GM18858 (cell line): ENCODE results near the gene MSRB2.
A peak's percentile ranks its signal among the peaks of the same experiment; 100 is the strongest.

Experiments used
- ATAC-seq: cut with Tn5 transposase; IDR thresholded peaks from one replicate; pipeline ENCODE4 v1.9.1; 2021; ENCODE audit not compliant: unreplicated experiment

The MSRB2 gene

DNA sequence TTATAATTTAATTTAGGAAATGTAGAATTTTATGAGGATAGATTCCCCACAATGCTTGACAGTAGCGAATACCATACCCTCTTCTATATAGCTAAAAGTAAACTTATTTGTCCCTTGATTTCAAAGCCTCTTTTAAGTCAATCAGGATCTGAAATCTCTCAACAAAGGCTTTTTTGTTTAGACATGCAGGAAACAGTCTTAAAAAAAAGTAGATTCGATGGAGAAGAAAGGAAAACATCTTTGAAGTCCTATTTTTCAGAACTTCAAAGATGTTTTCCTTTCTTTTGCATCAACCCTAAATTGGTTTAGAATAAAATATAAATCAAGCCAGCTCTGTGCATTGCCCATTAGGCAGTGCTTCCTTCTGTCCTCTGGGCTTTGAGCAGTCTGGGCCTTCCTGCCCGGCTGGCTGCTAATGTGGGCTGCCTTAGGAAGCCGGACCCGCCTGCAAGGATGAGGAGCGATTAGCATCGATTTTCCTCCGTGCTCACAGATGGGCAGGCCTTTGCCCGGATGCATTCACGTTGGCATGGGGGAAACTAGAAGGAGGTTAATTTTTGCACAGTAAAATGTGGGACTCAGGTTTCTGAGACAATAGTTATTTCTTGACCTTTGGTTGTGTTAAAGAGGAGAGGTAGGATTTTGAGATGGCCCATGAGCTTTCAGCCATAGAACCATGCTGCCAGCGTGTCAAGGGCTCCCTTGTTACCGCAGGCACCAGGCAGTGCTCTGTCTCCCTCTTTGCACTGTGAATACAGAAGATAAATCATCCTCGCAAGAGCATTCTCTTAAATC lies 15.5 kb downstream of the MSRB2 start:
- ATAC-seq, result no peak

DNA sequence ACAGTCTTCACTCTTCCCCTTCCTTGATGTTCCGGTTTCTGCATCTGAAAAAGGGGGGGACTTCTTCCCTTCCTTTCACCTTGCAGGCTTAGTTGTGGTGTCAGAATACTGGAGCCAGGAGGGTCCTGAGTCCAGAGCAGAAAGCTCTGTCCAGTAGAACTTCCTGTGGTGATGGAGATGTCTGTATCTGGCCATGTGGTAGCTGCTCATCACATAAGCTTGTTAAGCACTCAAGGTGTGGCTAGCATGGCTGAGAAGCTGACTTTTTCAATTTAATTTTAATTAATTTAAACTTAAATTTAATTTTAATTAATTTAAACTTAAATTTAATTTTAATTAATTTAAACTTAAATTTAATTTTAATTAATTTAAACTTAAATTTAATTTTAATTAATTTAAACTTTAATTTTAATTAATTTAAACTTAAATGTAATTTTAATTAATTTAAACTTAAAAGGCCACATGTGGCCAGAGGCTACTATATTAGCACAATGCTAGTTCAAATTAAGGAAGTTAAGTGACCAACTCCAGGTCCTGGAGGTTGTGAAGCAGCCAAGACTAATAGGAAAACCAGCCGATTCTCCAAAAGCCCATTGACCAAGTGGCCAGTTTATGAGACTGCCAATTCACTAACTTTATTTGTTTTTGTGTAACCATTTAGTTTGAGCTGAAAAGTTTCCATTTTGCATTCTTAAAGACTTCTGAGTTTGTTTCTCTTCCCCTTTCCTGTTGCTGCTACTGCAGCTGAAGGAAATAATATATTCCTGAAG lies 16.3 kb downstream of the MSRB2 start:
- ATAC-seq, result no peak

DNA sequence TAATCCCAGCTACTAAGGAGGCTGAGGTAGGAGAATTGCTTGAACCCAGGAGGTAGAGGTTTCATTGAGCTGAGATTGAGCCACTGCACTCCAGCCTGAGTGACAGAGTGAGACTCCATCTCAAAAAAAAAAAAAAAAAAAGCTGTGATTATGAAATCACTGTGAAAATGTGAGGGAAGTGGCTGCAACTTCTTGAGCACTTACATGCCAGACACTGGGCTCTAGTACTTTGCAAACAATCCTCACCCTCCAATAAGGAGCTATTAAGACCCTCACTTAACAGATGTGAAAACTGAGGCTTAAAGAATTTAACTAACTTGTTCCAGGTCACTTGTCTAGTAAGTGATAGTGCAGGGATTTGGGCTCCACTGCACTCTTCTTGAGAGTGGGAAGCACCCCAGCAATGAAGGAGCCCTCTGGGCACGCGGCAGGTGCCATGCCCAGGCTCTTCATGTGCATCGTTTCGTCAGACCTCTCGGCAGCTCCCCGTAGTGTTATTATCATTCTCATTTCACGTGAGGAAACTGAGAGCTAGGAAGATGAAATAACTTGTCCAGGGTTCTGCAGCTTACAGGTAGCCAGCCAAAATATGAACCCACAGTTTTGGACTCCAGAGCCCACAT lies 19.0 kb downstream of the MSRB2 start:
- ATAC-seq, result no peak

DNA sequence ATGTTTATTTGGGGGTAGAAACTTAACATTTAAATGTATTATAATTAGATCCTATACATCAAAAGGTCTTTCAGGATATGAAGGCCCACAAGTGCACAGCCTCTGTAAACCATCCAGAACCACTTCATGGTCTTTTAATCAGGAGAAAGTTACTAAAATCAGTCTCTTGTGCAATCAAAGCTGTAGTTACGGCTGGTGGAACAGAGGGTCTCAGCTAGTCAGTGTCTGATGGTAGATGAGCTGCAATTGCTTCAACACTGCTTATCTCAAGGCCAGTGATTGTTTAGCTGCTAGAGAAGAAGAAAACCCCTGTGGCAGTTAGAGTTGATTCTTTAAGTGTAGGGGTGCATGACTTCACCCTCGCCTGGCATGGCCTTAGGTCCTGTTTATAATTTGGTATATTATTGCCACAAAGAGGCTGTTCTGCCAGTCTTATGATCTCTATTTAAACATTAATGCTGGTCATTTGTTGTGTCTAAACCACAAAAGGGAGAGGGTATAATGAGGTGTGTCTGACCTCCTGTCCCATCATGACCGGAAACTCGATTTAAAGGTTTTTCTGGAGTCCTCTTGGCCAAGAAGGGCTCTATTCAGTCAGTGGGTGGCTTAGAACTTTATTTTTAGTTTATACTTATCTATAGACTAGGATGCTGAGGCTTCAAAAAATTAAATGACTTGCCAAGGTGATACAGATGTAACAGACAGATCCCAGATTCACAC lies 21.3 kb downstream of the MSRB2 start:
- ATAC-seq, result no peak

DNA sequence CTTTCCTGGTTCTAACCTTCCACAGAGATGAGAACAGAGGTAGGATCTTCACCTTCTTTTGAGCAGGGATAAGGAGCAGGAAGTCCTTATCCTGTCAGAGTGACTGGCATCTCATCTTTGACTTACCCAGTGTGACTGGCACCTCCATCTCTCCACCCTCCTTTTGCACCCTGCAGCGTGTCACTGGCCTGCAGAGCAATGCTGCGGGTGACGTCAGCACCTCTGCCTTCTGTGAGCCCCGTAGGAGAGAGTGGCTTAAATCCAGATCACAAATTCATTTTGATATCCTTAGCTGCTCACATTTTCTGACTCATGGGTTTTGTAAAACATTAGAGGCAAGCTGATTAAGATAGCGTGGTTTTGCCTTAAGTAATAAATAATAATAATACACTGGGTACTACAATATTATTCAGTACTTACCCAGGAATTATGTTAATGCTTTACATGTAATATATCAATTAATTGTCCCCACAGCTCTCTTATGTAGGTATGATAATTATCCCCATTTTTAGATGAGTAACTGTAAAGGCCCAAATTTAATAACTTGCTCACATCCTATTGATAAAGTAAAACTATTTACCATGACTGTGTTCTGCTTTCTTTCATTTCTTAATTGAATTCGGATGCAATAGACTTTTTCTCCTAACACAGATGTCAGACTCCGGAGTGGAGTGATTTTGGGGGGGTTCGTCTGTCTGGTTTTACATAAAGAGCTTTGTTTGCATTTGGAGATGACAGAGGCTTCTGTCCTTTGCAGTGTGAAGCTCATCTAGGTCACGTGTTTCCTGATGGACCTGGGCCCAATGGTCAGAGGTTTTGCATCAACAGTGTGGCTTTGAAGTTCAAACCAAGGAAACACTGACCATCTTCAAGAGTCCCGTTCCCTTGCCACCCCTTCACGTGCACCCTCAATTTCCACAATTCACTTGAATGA lies 24.9 kb downstream of the MSRB2 start:
- no peak for ATAC-seq

DNA sequence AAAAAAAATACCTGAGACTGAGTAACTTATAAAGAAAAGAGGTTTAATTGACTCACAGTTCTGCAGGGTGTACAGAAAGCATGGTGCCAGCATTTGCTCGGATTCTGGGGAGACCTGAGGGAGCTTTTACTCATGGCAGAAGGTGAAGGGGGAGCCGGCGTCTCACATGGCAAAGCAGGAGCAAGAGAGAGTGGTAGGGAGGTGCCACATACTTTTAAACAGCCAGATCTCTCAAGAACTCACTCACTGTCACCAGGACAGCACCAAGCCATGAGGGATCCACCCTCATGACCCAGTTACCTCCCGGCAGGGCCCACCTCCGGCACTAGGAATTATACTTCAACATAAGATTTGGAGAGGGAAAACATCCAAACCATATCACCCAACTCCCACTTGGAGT lies 25.8 kb downstream of the MSRB2 start:
- ATAC-seq, result no peak

DNA sequence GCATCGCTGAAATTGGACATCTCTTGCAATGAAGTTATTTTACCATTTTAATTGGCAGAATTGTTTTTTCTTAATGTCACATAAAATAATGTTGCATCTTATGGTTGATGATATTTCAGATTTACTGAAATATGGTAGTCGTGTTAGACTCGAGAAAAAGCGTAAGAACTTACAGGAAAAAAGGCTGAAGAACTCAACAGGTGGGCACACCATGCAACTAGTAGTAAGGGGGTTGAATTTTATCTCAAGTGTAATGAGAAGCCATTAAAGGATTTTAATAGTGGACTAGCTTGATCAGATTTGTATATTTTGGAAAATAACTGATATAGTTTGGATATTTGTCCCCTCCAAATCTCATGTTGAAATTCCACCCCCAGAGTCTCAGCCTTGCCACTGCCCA lies 41.1 kb downstream of the MSRB2 start:
- no peak for ATAC-seq

DNA sequence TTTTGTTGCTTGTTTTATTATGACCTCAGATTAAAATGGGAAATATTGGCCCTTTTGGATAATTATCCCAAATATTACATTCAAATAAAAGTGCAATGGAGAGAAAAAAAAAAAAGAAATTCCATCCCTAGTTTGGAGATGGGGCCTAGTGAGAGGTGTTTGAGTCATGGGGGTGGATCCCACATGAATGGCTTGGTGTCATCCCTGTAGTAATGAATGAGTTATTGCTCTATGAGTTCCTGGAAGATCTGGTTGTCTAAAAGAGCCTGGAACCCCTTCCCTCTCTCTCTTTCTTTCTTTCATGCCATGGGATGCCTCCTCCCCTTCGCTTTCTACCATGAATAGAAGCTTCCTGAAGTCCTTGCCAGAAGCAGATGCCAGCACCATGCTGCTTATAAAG lies 44.3 kb downstream of the MSRB2 start:
- ATAC-seq, result no peak

DNA sequence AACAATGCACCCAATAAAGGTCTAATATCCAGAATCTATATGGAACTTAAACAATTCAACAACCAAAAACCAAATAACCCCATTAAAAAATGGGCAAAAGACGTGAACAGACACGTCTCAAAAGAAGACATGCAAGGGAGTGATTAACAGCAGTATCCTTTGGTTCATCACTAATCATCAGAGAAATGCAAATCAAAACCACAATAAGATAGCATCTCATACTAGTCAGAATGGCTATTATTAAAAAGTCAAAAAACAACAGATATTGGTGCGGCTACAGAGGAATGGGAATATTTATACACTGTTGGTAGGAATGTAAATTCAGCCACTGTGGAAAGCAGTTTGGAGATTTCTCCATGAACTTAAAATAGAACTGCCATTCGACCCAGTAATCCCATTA lies 46.6 kb downstream of the MSRB2 start:
- ATAC-seq, result no peak

DNA sequence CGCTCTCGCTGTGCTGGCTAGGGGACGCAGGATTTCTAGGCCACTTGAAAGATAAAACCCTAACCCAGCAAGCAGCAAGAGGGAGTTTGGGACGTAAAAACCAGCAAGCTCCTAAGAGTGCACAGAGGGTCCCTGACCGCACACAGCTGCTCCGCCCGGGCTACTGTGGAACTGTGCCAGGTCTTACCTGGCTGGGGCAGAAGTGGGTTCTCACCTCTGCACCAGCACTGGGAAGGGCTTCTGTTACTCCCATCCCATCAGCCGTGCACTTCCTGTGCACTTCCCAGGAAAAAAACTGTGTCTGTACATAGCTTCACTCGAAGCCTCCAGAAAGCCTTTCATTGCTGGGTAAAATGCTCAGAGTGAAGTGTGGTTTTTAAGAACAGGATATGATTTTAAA lies 50.9 kb downstream of the MSRB2 start:
- no peak for ATAC-seq

DNA sequence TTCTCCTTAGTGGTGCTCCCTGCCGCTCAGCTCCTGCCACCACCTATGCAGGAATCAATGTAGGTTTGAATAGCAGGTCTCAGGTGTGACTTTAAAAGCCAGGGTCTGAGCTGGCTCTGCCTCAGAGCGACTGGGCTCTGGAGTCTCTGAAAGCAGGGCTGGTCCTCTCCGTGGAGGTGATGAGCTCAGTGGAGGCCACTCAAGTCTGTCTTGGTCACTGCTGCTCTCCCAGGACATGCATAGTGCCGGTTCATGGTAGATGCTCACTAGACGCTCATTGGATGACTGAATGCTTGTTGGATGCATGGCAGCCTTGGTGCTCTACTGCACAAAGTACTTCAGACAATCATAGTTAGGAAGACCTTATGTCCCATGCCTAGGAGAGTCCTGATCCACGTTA lies 51.7 kb downstream of the MSRB2 start:
- no peak for ATAC-seq

DNA sequence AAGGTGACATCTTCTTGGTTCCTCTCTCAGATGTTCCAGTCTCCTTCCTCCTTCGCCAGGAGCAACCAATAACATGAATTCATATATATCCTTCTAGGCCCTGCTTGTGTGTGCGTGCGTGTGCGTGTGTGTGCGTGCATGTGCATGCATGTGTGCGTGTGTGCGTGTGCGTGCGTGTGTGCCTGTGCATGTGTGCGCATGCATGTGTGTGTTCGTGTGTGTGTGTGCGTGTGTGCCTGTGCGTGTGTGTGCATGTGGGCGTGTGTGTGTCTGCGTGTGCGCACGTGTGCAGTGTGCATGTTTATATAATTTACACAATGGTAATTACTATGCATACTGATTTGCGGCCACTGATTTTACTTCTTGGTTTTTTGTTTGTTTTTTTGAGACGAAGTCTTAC lies 52.8 kb downstream of the MSRB2 start:
- ATAC-seq, result no peak

DNA sequence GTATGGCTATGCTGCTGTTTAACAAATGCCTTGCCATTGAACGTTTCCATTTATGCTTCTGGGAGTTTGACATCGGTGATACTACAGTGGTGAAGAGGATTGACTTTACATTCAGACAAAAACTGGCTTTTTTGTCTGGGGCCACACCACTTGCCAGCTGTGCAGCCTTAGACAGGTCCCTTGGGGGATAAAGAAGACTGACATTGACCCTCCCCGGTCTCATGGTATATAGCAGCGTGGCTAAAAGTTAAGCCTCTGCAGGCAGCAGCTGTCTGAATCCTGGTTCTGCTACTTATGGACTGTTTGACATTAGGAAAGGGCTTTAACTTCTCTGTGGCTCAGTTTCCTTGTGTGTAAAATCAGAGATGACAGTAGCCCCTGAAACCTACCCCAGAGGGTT lies 54.7 kb downstream of the MSRB2 start:
- no peak for ATAC-seq

DNA sequence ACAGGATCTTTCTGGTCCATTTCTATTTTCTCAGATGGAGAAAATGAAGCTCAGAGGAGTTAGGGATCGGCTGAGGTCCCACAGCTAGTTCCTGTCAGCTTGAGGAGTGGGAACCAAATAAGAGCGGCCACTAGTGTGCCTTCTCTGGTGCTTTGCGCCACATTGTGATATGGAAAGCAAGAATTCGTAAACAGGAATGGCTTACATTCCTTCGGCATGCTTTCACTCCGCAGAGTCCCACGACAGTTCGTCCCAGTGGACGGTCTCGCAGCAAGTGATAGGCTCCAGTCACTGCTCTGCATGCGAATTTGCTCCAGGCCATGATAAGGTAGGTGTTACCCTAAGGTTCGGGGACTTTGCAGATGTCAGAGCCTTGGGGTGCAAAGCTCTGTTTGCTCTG lies 55.2 kb downstream of the MSRB2 start:
- ATAC-seq, result no peak

DNA sequence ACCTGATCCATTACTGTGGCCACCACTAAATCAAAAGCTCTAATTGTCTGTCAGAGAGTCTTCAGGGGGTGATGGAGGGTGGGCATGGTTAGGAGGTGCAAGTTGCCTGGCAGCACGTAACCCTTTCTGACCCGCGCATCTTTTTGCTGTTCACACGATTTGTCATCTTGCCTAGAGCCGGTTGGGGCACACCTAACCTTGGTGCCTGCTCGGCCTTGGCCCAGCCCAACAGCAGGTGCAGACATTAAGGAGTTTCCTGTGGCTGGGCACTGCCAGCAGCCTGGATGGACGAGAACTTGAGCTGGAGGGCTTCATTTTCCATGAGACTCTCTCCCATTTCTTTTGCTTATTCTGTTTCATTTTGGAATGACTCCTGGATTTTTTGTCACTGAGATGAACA lies 55.7 kb downstream of the MSRB2 start:
- ATAC-seq, result no peak

DNA sequence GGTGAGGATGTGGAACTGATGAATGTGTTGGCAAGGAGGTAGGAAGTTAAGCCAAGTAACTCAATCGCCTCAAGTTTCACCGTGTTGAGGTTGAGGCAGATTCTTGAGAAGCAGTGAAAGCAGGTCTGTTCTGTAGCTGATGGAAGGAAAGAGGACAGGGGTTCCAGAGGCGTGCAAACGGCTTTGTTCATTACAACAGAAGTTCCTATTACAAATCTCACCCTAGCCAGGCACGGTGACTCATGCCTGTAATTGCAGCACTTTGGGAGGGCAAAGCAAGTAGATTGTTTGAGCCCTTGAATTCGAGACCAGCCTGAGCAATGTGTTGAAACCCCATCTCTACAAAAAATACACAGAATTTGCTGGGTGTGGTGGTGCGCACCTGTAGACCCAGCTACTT lies 59.8 kb downstream of the MSRB2 start:
- ATAC-seq, result no peak

DNA sequence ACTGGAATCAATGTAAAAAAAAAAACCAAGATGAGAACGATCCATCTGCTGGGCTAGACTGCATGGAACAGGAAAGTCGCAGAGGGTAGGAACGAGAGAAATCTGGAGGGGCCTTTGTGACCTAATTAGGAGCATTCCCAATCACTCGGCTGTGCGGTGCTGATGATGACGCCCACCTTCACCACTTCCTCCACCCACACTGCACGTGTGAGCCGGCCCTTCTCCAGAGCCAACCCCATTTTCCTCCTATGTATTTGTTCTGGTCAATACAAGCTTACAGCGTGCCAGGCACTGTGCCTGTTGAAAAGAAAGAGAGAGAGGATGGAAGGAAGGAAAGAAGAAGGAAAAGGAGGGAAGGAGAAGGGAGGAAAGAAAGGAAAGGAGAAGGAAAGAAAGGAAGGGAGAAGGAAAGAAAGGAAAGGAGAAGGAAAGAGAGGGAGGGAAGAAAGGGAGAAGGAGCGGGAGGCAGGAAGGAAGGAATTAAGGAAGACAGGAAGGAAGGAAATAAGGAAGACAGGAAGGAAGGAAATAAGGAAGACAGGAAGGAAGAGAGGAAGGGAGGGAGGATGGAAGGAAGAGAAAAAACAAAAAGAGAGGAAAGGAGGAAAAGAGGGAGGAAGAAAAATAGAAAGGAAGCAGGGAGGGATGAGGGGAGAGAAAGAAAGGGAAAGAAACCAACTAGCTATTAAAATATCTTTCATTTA lies 61.2 kb downstream of the MSRB2 start:
- no peak for ATAC-seq

DNA sequence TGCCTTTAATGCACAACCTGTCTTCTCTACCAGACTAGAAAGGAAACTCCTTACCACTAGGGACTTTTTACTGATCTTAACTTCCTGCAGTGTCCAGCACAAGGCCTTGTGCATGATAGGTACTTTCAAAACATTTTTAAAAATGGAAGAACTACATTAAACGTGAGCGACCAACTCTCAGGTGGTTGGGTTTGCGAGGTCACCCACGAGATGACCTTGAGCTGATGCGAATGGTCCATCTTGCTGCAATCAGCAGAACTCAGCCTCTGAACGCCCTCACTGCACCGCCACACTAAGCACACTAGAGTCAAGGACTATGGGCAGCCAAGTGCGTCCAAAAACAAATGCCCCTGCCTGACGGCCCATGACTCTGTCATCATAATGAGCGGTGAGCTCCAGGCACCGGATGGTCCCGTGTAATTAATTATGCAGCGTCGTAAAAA lies 61.9 kb downstream of the MSRB2 start:
- peak; percentile 48 for ATAC-seq

DNA sequence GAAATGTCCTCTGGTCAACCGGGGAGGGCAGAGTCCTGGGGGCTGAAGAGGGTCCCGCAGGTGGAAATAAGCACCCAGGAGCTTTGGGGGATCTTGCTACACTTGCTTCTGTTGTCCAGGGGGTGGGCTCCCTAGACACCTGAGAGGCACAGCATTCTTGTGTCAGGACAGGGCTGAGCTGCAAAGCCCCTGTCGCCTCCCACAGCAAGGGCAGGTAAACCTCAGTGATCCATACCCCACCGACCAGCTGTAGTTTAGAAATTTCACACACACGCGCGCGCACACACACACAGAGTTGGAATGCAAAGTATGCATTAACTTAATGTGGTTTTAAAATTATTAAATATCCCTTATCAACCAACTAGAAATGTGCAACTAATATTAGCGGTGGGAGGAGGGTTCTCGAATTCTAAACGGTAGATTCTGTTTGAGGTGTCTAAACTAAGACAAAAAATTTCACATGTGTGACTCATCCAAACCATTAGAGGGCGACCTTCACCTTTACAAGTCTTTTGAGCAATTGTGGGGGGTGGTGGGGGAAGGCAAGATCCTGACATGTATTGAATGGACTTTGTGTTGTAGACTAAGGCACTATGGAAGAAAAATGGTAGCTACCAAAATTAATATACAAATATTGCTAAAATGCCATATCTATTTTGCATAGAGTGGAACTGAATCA lies 62.5 kb downstream of the MSRB2 start:
- ATAC-seq, result no peak
